ENCODE data around the gene LDLRAP1. TPM values are rescaled to one million over a fixed set of nuclear protein-coding genes. Genes with fewer than 3 reads are reported as not detected.

The LDLRAP1 gene
- total and polyA plus RNA-seq, 2 experiments from 2014 or later = 9.6 to 22.7 TPM

GRCh38 chr1:25554430-25554780 is 11.0 kb downstream of the LDLRAP1 start:
- ATAC-seq = no peak
- Histone ChIP-seq H3K4me3 (no peak overlapping the region), H3K4me1 (ENCODE audit: insufficient read depth) (no peaks in the 10 kb centered on the region), H3K36me3 (ENCODE audit: insufficient read depth) (no peaks in the 10 kb centered on the region), H4K20me1 (replicated peaks; ENCODE audit: insufficient read depth) (peaks cover 11% of the 10 kb centered on the region; the same call in 1 of the 2 replicates), H3K4me2 (no peak overlapping the region), H3F3A (replicated peaks; ENCODE audit: low read depth) (no peaks in the 10 kb centered on the region), H3K9me2 (ENCODE audit: insufficient read depth) (no peaks in the 10 kb centered on the region), H3K27me3 (ENCODE audit: insufficient read depth) (no peaks in the 10 kb centered on the region), H2AFZ (no peak overlapping the region), H3K27ac (ENCODE audit: low read depth) (no peak overlapping the region), H3K79me2 (replicated peaks; ENCODE audit: insufficient read depth) (no peaks in the 10 kb centered on the region)
- H3K4me1 Mint-ChIP-seq = peaks cover 2% of the 10 kb centered on the region; the same call in 2 of the 3 replicates
- H3K36me3 Mint-ChIP-seq (ENCODE audit: low read depth) = no peaks in the 10 kb centered on the region; the same call in 2 of the 3 replicates
- no peak overlapping the region for H3K4me3 Mint-ChIP-seq
- no peaks in the 10 kb centered on the region; the same call in 2 of the 3 replicates for H3K9me3 Mint-ChIP-seq
- TF ChIP-seq EZH2 (IDR thresholded peaks at IDR 0.05; ENCODE audit: low read depth, unreplicated experiment) = no peak
- TF ChIP-seq REST (IDR thresholded peaks at IDR 0.05; ENCODE audit: unreplicated experiment) = no peak
- TF ChIP-seq CREB1 (CRISPR knock-in tag; IDR thresholded peaks at IDR 0.05; ENCODE audit: low read depth) = no peak
- no peak for TF ChIP-seq ZNF114 (CRISPR knock-in tag; IDR thresholded peaks at IDR 0.05)
- TF ChIP-seq POLR2AphosphoS5 (IDR thresholded peaks at IDR 0.05; ENCODE audit: low read depth) = no peak
- TF ChIP-seq ETS1 (IDR thresholded peaks at IDR 0.05) = no peak
- no peak for TF ChIP-seq JUNB (IDR thresholded peaks at IDR 0.05; ENCODE audit: unreplicated experiment)
- no peak for TF ChIP-seq NANOG (IDR thresholded peaks at IDR 0.05; ENCODE audit: borderline replicate concordance)
- no peak for TF ChIP-seq ZNF462 (CRISPR knock-in tag; IDR thresholded peaks at IDR 0.05)
- no peak for TF ChIP-seq ZNF331 (CRISPR knock-in tag; IDR thresholded peaks at IDR 0.05; ENCODE audit: low read depth)
- TF ChIP-seq EZH2phosphoT487 (IDR thresholded peaks at IDR 0.05; ENCODE audit: unreplicated experiment) = no peak
- no peak for TF ChIP-seq CTCF (conservative IDR thresholded peaks at IDR 0.05; ENCODE audit: low read depth in 2 of 2)
- TF ChIP-seq STAT1 (IDR thresholded peaks at IDR 0.05; ENCODE audit: unreplicated experiment) = no peak
- no peak for DNase-seq (ENCODE audit: low spot score)
- peaks cover 2% of the 10 kb centered on the region for H3K27me3 Mint-ChIP-seq (ENCODE audit: insufficient read depth, low read depth, poor library complexity)
- no peak overlapping the region for H3K27ac Mint-ChIP-seq

All from GM23338 (cell line).